ENCODE data around the gene D2HGDH.
"Not testable (repeated sequence)": the region's sequence is repeated elsewhere in the genome, so short reads cannot be mapped to it uniquely, and the experiment has no call there.

Gene D2HGDH

DNA sequence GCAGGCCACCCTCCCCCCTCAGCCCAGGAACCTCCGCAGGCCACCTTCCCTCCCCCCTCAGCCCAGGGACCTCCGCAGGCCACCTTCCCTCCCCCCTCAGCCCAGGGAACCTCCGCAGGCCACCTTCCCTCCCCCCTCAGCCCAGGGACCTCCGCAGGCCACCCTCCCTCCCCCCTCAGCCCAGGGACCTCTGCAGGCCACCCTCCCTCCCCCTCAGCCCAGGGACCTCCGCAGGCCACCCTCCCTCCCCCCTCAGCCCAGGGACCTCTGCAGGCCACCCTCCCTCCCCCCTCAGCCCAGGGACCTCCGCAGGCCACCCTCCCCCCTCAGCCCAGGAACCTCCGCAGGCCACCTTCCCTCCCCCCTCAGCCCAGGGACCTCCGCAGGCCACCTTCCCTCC lies 71.8 kb downstream of the D2HGDH start:
- in situ Hi-C loops (cut with MboI; ENCODE audit: low sequenced_read_pairs) = not testable (repeated sequence)

GRCh38 chr2:241808051-241808720 lies 73.8 kb downstream of the D2HGDH start:
- in situ Hi-C loops (cut with MboI; ENCODE audit: low sequenced_read_pairs) = no loop called here

DNA sequence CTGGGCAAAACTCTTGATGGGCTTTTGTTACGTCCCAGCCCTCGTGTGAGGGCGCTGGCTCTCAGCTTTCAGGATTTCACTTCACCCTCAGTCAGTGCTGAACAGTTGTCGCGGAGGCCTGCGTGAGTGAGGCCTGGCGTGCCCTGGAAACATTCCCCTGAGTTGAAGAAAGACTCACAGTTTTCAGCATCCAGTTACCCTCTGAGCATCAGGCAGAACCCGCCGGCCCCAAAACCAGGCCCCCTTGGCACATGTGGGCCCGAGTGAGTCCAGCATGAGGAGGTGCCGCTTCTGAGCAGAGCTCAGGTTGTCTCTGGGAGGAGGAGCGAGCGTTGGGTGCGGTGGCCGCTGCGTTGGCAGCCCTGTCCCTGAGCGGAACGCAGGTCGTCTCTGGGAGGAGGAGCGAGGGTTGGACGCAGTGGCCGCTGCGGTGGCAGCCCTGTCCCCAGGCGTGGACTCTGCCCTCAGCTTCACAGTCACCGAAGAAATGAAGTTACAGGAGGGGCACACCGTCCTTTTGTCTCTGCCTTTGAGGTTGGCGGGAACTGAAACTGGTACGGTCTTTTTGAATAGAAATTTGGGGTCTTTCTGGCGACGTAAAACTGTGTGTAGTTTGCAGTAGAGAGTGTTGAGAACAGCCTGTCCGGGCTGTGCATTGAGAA lies 74.4 kb downstream of the D2HGDH start, which contains the start of gene NEU4:
TSS of gene NEU4 (plus strand) at position 473 of the 662 bp plus-strand sequence. CDS start 5,292 bp downstream, outside the sequence.
- in situ Hi-C loops (cut with MboI; ENCODE audit: low sequenced_read_pairs) = no loop called here

- in situ Hi-C loops (cut with MboI; ENCODE audit: low sequenced_read_pairs) = no loop called here
These were observed 75.2 kb downstream of the D2HGDH start for GRCh38 chr2:241809383-241810306.

DNA sequence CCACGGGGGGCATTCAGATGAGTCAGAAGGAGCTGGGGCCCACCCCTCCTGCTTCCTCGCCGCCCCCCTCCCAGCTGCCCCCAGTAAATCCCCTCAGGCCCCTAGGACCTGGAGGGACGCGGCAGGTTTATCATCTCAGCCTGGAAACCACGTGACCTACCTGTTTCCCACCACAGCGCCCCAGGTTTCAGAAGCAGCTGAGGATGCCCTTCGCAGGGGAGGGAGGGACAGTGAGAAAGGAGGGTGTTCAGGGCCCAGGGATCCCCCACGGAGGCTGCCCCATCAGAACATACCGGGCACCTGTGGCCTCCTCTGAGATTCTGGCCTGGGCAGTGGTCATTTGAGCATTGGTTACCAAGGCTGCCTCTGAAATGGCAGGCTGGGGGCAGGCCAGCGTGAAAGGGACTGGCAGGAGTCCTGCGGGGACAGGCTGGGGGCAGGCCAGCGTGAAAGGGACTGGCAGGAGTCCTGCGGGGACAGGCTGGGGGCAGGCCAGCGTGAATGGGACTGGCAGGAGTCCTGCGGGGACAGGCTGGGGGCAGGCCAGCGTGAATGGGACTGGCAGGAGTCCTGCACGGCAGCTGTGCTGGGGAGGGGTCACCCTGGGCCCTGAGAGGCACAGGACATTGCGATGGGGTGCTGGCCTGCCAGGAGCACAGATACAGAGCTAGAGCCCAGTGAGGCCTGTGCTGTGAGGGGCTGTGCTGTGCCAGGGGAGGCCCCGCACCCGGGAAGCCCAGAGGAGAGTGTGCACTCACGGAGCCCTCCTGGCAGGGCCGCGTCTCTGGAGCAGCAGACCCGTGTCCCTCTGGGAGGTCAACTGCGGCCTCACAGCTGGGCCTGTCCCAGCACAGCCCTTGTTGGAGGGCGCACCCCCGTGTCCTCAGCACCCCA lies 76.1 kb downstream of the D2HGDH start:
- in situ Hi-C loops (cut with MboI; ENCODE audit: low sequenced_read_pairs) = no loop called here

DNA sequence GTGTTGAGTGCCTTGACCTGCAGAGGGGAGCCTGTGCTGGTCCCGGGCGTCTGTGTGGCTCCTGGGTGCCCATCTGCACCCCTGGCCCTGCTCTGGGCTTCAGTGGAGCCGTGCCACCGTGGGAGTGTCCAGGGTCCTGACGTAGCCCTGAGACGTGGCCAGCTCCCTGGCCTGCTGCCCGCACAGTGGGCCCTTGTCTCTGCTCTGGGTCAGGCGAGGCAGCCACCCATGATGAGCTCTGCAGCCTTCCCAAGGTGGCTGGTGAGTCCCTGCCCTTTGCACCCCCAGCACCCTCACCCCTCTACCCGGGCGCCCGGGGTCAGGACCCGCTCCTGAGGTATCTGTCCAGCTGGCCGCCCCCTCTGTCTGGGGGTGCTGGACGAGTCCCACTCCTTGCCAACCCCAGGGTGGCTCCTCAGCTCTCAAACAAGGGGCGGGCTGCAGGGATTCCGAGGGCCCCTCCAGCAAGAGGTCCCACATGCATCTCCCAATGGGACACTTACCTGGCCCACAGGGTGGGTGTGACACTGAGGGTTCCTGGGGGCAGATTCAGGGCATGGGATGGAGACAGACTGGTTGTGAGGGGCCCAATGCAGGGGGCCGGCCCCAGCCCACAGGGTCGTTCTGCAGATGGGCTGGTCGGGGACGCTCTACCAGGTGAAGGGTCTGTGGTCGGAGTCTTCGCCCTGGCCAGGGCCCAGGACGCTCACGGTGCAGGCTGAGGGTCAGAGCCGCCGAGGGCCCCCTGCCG lies 76.9 kb downstream of the D2HGDH start:
- in situ Hi-C loops (cut with MboI; ENCODE audit: low sequenced_read_pairs) = no loop called here

GRCh38 chr2:241811952-241812729 lies 77.7 kb downstream of the D2HGDH start:
- in situ Hi-C loops (cut with MboI; ENCODE audit: low sequenced_read_pairs) = no loop called here

- in situ Hi-C loops (cut with MboI; ENCODE audit: low sequenced_read_pairs) = no loop called here
These were observed 78.6 kb downstream of the D2HGDH start for GRCh38 chr2:241812730-241813643.

DNA sequence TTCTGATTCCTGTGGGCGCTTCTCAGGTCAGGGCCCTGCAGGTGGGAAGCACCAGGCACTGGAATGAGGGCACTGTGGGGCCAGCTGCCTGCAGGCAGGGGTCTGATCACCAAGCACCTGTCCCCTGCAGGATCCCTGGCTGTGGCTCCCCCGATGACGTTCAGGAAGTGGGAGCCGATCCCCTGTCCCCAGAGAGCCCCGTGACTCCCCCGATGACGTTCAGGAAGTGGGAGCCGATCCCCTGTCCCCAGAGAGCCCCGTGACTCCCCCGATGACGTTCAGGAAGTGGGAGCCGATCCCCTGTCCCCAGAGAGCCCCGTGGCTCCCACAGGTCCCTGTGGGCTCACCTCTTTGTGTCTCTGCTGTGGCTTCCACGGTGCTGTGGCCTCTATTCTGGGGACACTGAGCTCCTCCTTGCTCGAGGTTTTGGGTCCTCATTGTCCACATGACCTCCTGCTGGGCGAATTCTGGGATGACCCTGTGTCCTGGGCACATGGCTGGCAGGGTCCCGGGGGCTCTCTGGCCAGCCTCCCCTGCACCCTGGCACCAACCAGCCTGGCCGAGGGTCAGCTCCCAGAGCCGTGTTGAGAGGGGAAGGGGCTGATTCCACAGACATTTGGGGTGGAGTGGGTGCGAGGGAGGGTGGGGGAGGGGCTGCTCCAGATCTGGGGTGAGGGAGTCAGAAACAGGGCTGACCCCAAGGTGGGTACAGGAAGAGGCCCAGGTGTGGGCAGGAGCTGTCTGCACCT lies 79.4 kb downstream of the D2HGDH start:
- in situ Hi-C loops (cut with MboI; ENCODE audit: low sequenced_read_pairs) = no loop called here

GRCh38 chr2:241814393-241814642 lies 79.9 kb downstream of the D2HGDH start:
- in situ Hi-C loops (cut with MboI; ENCODE audit: low sequenced_read_pairs) = no loop called here

DNA sequence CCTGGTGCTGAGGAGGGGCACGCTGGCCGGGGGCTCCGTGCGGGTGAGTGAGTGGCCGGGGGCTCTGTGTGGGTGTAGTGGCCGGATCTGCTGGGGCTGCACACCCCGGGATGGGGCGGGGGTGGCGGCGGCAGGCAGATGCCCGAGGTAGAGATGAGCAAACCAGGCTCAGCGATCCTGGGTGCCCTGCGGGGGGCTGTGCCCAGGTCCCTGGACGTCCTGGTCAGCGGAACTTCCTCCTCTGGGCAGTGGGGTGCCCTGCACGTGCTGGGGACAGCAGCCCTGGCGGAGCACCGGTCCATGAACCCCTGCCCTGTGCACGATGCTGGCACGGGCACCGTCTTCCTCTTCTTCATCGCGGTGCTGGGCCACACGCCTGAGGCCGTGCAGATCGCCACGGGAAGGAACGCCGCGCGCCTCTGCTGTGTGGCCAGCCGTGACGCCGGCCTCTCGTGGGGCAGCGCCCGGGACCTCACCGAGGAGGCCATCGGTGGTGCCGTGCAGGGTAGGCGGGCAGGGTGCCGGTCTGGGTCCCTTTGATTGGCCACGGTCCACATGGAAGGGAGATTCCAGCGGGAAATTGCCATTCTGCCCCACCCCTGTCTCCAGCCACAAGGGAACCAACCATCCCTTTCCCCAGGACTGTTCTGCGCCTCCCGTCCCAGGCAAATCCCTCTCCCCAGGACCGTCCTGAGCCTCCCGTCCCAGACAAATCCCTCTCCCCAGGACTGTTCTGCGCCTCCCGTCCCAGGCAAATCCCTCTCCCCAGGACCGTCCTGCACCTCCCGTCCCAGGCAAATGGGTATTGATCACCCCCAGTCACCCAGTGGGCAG lies 80.4 kb downstream of the D2HGDH start:
- in situ Hi-C loops (cut with MboI; ENCODE audit: low sequenced_read_pairs) = no loop called here

GRCh38 chr2:241815477-241816430 lies 81.3 kb downstream of the D2HGDH start:
- in situ Hi-C loops (cut with MboI; ENCODE audit: low sequenced_read_pairs) = no loop called here

DNA sequence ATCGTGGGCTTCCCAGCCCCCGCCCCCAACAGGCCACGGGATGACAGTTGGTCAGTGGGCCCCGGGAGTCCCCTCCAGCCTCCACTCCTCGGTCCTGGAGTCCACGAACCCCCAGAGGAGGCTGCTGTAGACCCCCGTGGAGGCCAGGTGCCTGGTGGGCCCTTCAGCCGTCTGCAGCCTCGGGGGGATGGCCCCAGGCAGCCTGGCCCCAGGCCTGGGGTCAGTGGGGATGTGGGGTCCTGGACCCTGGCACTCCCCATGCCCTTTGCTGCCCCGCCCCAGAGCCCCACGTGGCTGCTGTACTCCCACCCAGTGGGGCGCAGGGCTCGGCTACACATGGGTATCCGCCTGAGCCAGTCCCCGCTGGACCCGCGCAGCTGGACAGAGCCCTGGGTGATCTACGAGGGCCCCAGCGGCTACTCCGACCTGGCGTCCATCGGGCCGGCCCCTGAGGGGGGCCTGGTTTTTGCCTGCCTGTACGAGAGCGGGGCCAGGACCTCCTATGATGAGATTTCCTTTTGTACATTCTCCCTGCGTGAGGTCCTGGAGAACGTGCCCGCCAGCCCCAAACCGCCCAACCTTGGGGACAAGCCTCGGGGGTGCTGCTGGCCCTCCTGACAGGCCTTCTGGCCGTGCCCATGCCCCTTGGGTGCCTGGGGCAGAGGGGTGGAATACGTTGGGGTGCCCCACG lies 82.1 kb downstream of the D2HGDH start:
- in situ Hi-C loops (cut with MboI; ENCODE audit: low sequenced_read_pairs) = no loop called here

DNA sequence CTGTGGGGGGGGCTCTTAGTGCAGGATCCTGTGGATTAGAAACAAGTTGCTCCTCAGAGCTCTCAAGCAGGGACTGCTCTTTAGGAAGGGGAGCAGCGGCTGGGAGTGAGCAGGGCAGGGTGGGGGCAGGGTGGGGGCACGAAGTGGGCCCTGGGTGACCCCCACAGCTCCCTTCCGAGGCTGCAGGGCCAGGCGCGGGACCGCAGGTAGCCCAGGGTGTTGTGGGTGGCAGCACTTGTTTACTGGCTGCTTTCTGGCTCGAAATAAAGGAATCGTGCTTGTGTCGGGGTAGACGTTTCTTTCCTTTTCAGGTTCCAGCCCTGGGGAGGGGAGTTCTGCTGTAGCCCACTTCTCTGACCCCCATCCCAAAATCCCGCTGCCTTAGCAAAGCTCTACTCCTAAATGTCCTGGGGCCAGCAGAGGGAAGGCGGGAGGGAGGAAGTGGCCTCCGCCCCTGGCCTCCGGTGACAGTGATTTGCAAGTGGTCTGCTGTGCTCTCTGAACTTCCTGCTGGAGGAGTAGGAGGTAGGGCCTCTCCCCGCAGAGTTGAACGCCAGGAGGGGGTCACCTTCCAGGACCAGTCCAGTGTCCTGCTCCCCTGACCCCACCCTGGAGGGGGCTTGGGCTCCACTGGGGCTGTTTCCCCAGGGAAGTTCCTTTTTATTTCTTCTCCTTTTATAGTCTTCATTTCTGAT lies 82.8 kb downstream of the D2HGDH start:
- in situ Hi-C loops (cut with MboI; ENCODE audit: low sequenced_read_pairs) = no loop called here
